Neural progenitor cell (in vitro differentiated cells): Measurements from ENCODE around the gene LRFN2.

Source experiments
- EZH2 ChIP-seq: fragments of 200-600 bp; sonication (generic); IDR thresholded peaks from 2 replicates; pipeline ENCODE4 v1.6.1; 2017; ENCODE audit warnings: antibody characterized with exemption, mild to moderate bottlenecking, moderate library complexity
- EZH2phosphoT487 ChIP-seq: fragments of 200-600 bp; sonication (generic); IDR thresholded peaks from 2 replicates; pipeline ENCODE4 v1.6.1; 2017; ENCODE audit warnings: antibody characterized with exemption
- TF ChIP-seq, protein P1 (sequence below): fragments of 200-600 bp; sonication (generic); IDR thresholded peaks from 2 replicates; pipeline ENCODE4 v1.5.1; 2017; ENCODE audit warnings: antibody characterized with exemption, mild to moderate bottlenecking

DNA sequence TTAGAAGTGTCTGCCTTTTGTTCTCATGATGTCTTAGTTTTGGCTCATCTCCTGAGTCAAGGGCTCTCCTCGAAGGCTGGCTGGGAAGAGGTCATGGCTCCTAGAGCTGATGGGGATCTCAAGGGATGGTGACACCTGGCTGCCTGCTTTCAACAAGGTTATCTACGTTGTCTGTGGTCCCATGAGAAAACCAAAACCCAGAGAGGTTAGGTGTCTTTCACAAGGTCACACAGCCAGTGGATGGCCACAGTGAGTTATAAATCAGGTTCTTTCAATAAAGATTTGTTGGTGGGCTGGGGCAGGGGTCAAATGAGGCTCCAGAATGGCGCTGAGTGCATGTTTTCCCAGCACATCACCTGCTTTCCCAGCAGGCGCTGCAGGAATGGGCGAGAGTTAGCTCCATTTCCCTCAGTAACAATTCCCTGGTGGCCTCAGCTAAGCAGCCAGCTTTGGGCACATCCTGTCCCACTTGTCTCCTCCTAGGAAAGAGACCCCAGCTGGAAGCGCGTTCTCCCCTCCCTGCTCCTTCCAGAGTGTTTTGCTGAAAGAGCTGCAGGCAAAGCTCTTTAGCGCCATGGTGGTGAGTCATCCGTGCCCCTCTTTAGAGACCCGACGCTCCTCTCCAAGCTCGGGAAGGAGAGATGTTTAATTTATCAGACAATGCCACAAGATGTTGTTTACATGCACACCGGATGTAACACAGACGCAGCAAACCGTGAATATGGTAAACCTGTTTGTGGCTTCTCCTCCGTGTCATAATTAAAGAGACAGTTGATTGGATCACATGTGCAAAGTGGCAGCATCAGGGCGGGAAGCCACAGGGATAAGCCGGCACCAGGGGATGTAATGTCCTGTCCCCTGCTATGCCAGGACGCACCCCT is 109.7 kb downstream of the LRFN2 start:
- TF ChIP-seq, protein P1, sequence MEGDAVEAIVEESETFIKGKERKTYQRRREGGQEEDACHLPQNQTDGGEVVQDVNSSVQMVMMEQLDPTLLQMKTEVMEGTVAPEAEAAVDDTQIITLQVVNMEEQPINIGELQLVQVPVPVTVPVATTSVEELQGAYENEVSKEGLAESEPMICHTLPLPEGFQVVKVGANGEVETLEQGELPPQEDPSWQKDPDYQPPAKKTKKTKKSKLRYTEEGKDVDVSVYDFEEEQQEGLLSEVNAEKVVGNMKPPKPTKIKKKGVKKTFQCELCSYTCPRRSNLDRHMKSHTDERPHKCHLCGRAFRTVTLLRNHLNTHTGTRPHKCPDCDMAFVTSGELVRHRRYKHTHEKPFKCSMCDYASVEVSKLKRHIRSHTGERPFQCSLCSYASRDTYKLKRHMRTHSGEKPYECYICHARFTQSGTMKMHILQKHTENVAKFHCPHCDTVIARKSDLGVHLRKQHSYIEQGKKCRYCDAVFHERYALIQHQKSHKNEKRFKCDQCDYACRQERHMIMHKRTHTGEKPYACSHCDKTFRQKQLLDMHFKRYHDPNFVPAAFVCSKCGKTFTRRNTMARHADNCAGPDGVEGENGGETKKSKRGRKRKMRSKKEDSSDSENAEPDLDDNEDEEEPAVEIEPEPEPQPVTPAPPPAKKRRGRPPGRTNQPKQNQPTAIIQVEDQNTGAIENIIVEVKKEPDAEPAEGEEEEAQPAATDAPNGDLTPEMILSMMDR, result peak; percentile 20
- no peak for TF ChIP-seq EZH2
- no peak for TF ChIP-seq EZH2phosphoT487
